Kidney epithelial cell (primary cell): ENCODE measurements around the gene CD99L2. TPM values are rescaled to one million over a fixed set of nuclear protein-coding genes. Genes with fewer than 3 reads are reported as not detected.

Experiments
- DNase-seq: peaks from one replicate; pipeline ENCODE4 v3.0.0-alpha.2; 2010; ENCODE audit warnings: low read depth
- H3K27me3 ChIP-seq: 2 replicates; pipeline ENCODE4 v1.6.0; 2011; ENCODE audit warnings: low read length; ENCODE audit not compliant: control insufficient read depth, insufficient read depth
- H3K36me3 ChIP-seq: 2 replicates; pipeline ENCODE4 v1.5.1; 2011; ENCODE audit warnings: low read length; ENCODE audit not compliant: control insufficient read depth, insufficient read depth
- H3K4me3 ChIP-seq: 2 replicates; pipeline ENCODE4 v1.5.1; 2011; ENCODE audit warnings: low read depth, mild to moderate bottlenecking, control low read depth, low read length
- total RNA-seq: library from RNA; depleted of rRNA; stranded (reverse); fragments of >200 nt; gene quantifications from 2 replicates; pipeline ENCODE4 v1.2.3, GENCODE V29; 2015
- TF ChIP-seq, protein P1 (sequence below): IDR thresholded peaks from 2 replicates; pipeline ENCODE4 v1.5.1; 2011; ENCODE audit warnings: mild to moderate bottlenecking, moderate library complexity, low read length, control low read depth, inconsistent platforms; ENCODE audit not compliant: insufficient read depth, poor library complexity, severe bottlenecking

CD99L2 gene
- total RNA-seq, 1 donor from 2014 or later, result 29.8 TPM

DNA sequence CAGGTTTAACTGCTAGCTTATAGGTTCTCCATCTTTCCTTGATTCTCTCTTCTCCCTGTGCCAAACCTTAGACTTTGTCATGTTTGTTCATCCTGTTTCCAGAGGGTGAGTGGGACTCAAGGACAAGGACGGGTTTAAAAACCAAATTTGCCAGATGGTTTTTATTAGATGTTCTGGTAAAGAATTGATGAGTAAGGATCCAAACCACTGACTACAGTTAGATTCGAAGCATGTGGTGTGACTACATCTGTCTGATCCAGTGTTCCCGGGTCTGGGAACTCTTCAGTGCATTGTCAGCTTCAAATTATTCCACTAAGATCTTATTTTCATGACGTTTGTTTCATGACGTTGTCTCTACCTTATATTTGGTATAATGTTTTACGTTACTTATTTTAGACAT, 167.7 kb downstream of the CD99L2 start:
- Histone ChIP-seq H3K36me3 (no peaks in the 10 kb centered on the region), H3K27me3 (no peaks in the 10 kb centered on the region), H3K4me3 (no peak overlapping the region)
- TF ChIP-seq, protein P1, sequence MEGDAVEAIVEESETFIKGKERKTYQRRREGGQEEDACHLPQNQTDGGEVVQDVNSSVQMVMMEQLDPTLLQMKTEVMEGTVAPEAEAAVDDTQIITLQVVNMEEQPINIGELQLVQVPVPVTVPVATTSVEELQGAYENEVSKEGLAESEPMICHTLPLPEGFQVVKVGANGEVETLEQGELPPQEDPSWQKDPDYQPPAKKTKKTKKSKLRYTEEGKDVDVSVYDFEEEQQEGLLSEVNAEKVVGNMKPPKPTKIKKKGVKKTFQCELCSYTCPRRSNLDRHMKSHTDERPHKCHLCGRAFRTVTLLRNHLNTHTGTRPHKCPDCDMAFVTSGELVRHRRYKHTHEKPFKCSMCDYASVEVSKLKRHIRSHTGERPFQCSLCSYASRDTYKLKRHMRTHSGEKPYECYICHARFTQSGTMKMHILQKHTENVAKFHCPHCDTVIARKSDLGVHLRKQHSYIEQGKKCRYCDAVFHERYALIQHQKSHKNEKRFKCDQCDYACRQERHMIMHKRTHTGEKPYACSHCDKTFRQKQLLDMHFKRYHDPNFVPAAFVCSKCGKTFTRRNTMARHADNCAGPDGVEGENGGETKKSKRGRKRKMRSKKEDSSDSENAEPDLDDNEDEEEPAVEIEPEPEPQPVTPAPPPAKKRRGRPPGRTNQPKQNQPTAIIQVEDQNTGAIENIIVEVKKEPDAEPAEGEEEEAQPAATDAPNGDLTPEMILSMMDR, result no peak
- no peak for DNase-seq

DNA sequence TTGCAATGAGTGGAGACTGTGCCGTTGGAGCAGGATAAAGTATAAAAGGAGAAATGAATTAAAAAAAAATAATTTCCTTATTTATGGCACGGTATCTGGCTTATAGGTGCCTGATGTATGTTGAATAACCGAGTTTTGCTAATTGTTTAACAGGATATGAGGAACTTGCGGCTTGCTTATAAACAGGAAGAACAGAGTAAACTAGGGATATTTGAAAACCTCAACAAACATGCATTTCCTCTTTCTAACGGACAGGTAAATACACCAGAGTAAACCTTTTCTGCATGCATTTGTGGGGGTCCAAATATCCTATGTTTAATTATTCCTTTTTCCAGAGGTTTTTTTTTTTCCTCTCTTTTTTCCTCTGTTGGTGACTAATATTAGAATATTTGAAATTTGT, 168.5 kb downstream of the CD99L2 start:
- no peak for DNase-seq
- no peaks in the 10 kb centered on the region for H3K36me3 ChIP-seq
- H3K27me3 ChIP-seq, result no peaks in the 10 kb centered on the region
- no peak overlapping the region for H3K4me3 ChIP-seq
- TF ChIP-seq, protein P1, result no peak

DNA sequence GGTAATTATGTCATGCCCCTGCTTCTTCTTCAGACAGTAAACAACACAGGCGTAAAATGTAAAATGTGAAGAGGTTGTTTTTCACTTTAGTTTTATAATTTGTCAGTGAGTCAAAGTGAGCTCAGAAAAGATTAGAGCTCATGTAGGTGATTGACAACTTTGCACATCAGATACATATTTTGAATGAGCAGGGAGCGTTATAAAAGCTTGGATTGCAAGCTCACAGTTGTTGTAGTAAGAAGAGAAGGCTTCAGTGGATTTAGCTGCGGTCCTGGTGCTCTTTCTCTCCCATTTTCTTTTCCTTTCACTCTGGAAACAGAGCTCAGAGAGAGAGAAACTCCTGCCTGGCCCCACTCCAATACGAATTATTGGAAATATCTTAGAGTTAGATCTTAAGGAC, 178.8 kb downstream of the CD99L2 start:
- TF ChIP-seq, protein P1, result no peak
- no peak for DNase-seq

More for the DNA sequence above, 178.8 kb downstream of the CD99L2 start:
- Histone ChIP-seq H3K27me3 (no peaks in the 10 kb centered on the region), H3K36me3 (no peaks in the 10 kb centered on the region), H3K4me3 (no peak overlapping the region)

Other genes starting within 250 kb of the CD99L2 start
- 21.6 and 23.8 TPM in 2 replicates for gene MTMR1, start 205.3 kb downstream of the CD99L2 start, total RNA-seq
- gene HMGB3, start 84.7 kb upstream of the CD99L2 start, total RNA-seq, result 29.9 and 44.6 TPM in 2 replicates